ENCODE measurements around the gene UNC93A.
"Not testable (repeated sequence)": the region's sequence is repeated elsewhere in the genome, so short reads cannot be mapped to it uniquely, and the experiment has no call there.

The UNC93A gene

GRCh38 chr6:167317172-167317571 is 26.1 kb downstream of the UNC93A start:
- no peak for DNase-seq

GRCh38 chr6:167318354-167318753 is 27.2 kb downstream of the UNC93A start:
- DNase-seq: not testable (repeated sequence)

- not testable (repeated sequence) for DNase-seq
Observed at GRCh38 chr6:167318856-167319255, 27.7 kb downstream of the UNC93A start.

GRCh38 chr6:167319856-167320753 is 29.0 kb downstream of the UNC93A start:
- not testable (repeated sequence) for DNase-seq

- not testable (repeated sequence) for DNase-seq
Observed at GRCh38 chr6:167320754-167321056, 29.6 kb downstream of the UNC93A start.

- DNase-seq: not testable (repeated sequence)
Observed at GRCh38 chr6:167321185-167321584, 30.1 kb downstream of the UNC93A start.

- DNase-seq: no peak
Observed at GRCh38 chr6:167323111-167323510, 32.0 kb downstream of the UNC93A start.

- DNase-seq: peak; percentile 8
Observed at GRCh38 chr6:167324111-167324510, 33.0 kb downstream of the UNC93A start.

GRCh38 chr6:167325766-167326165 is 34.7 kb downstream of the UNC93A start:
- DNase-seq: no peak

GRCh38 chr6:167327391-167327790 is 36.3 kb downstream of the UNC93A start:
- DNase-seq: peak; percentile 5

GRCh38 chr6:167328086-167328485 is 37.0 kb downstream of the UNC93A start:
- DNase-seq: peak; percentile 1

- DNase-seq: peak; percentile 0
Observed at GRCh38 chr6:167329014-167329413, 37.9 kb downstream of the UNC93A start.

- no peak for DNase-seq
Observed at GRCh38 chr6:167330750-167331149, 39.6 kb downstream of the UNC93A start.

GRCh38 chr6:167331565-167331964 is 40.5 kb downstream of the UNC93A start:
- no peak for DNase-seq

GRCh38 chr6:167336844-167337630 is 45.9 kb downstream of the UNC93A start:
- DNase-seq: peak; percentile 81

- DNase-seq: no peak
Observed at GRCh38 chr6:167337675-167338449, 46.7 kb downstream of the UNC93A start.

GRCh38 chr6:167338541-167339117 is 47.5 kb downstream of the UNC93A start:
- DNase-seq: no peak

- DNase-seq: no peak
Observed at GRCh38 chr6:167341038-167341583, 50.0 kb downstream of the UNC93A start.

- no peak for DNase-seq
Observed at GRCh38 chr6:167341665-167342655, 50.8 kb downstream of the UNC93A start.

GRCh38 chr6:167342879-167343610 is 51.9 kb downstream of the UNC93A start:
- no peak for DNase-seq
